Muscle layer of colon (tissue), 2 donors: ENCODE data around the gene ABLIM3.
"Not testable (repeated sequence)": the region's sequence is repeated elsewhere in the genome, so short reads cannot be mapped to it uniquely, and the experiment has no call there.

Source experiments
- H3K27ac ChIP-seq: one replicate; pipeline ENCODE4 v1.7.0; 2013; ENCODE audit warnings: low read depth, mild to moderate bottlenecking, low read length, moderate library complexity
- H3K27me3 ChIP-seq, 2 donors: one replicate each; pipeline ENCODE4 v1.7.0; 2013; ENCODE audit warnings: low read length in 2 of 2, mild to moderate bottlenecking in 2 of 2; ENCODE audit not compliant: insufficient read depth in 2 of 2, control insufficient read depth in 1 of 2
- H3K36me3 ChIP-seq: one replicate; pipeline ENCODE4 v1.7.0; 2013; ENCODE audit warnings: mild to moderate bottlenecking, low read length; ENCODE audit not compliant: insufficient read depth
- H3K4me1 ChIP-seq: one replicate; pipeline ENCODE4 v1.7.0; 2013; ENCODE audit warnings: mild to moderate bottlenecking, low read length; ENCODE audit not compliant: insufficient read depth
- H3K4me3 ChIP-seq, 2 donors: one replicate each; pipeline ENCODE4 v1.7.0; 2013; ENCODE audit warnings: low read length in 2 of 2, low read depth in 1 of 2, mild to moderate bottlenecking in 1 of 2, moderate library complexity in 1 of 2
- H3K9ac ChIP-seq: one replicate; pipeline ENCODE4 v1.7.0; 2013; ENCODE audit warnings: low read length
- H3K9me3 ChIP-seq: one replicate; pipeline ENCODE4 v1.7.0; 2013; ENCODE audit warnings: mild to moderate bottlenecking, low read length
- donor health status: abdominal sarcoma.
- donor health status: Adenocarcinoma of cecum.

ABLIM3 gene

DNA sequence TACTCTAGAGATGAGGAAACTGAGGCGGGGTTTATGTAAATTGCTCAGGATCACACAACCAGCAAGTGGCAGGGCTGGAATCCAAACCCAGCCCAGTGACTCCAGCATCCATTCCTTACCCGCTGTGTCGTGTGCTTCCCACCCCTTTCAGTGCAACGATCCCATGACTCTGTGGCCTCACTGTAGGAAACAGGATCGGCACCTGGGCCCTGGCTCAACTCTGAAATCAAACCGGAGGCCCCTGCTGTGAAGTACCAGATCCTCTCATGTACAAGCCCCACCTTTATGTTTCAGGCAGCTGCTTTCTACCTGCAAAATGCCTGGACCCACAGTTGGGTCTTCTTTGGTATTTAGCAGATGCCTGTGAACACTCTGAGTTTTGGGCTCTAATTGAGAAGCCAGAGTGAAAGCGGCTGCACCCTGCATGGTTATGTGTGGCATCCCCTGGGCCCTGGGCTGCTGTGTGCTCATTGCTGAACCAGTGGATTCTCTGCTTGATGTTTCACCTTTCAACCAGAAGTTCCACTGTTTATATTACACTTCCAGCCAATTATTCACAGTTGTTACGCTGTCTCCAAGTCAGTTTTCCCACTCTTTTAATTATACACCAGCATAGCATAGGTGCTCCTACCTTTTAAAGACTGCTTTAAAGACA, 36.7 kb downstream of the ABLIM3 start:
- Histone ChIP-seq H3K4me3 (no peak overlapping the region), H3K36me3 (no peaks in the 10 kb centered on the region), H3K4me1 (peaks cover 2% of the 10 kb centered on the region), H3K27ac (no peak overlapping the region), H3K27me3 (no peaks in the 10 kb centered on the region), H3K9me3 (no peaks in the 10 kb centered on the region), H3K9ac (no peak overlapping the region)

DNA sequence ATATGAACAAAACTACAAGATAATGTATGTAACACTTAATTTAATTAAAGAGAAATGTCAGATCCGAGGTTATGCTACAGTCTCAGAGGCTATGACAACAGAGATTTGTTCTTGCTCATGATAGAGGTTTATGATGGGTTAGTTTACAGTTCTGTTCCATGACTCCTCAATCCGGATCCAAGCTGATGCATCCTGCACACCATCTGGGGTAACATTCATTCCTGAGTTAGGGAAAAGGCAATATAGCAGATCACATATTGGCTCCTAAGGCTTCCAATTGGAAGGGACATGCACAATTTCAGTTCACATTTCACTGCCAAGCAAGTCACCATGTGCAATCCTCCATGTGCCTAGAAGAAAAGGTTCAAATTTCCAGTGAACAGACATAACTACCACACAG, 40.4 kb downstream of the ABLIM3 start:
- Histone ChIP-seq H3K9me3 (no peaks in the 10 kb centered on the region), H3K27ac (no peak overlapping the region), H3K27me3 (no peaks in the 10 kb centered on the region), H3K36me3 (no peaks in the 10 kb centered on the region), H3K4me3 (no peak overlapping the region), H3K4me1 (peaks cover 3% of the 10 kb centered on the region), H3K9ac (no peak overlapping the region)

DNA sequence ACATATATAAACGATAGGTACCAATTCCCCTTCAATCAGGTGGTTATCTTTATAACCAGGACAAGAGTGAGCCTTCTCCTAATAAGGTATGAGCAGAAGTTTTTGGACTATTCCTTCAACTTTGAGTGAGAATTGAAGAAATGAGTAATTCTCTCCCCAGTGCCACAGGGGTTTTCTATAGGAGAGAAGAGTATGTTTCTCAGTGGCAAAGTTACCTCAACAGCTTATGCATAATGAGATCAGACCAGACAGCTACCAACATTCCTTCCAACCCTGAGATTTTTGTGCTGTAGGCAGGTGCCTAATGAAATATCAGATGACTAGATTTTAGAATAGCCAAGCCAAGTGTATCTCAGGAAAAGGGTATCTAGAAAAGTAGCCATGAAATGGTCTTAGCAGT, 40.9 kb downstream of the ABLIM3 start:
- Histone ChIP-seq H3K4me3 (no peak overlapping the region), H3K27me3 (no peaks in the 10 kb centered on the region), H3K9ac (no peak overlapping the region), H3K36me3 (no peaks in the 10 kb centered on the region), H3K4me1 (peaks cover 3% of the 10 kb centered on the region), H3K27ac (no peak overlapping the region), H3K9me3 (no peaks in the 10 kb centered on the region)

DNA sequence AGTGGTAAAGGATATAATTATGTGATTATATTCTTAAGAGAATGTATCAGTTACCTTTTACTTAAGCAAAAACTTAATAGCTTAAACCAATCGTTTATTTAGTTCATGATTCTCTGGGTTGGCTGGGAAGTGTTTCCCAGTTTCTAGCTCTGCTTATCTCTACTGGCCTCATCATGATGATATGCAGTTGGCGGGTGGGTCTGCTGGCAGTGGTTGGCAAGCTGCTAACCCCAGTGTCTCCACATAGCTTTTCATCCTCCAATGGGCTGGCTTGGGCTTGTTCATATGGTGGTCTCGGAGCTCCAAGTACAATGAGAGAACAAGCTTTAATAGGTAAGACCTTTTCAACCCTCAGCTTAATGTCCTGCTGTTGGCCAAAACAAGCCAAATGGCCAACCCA, 43.8 kb downstream of the ABLIM3 start:
- no peaks in the 10 kb centered on the region for H3K9me3 ChIP-seq
- H3K9ac ChIP-seq, result no peak overlapping the region
- no peaks in the 10 kb centered on the region for H3K27me3 ChIP-seq
- H3K36me3 ChIP-seq, result no peaks in the 10 kb centered on the region
- no peak overlapping the region for H3K4me3 ChIP-seq
- no peak overlapping the region for H3K27ac ChIP-seq
- peaks cover 3% of the 10 kb centered on the region for H3K4me1 ChIP-seq

DNA sequence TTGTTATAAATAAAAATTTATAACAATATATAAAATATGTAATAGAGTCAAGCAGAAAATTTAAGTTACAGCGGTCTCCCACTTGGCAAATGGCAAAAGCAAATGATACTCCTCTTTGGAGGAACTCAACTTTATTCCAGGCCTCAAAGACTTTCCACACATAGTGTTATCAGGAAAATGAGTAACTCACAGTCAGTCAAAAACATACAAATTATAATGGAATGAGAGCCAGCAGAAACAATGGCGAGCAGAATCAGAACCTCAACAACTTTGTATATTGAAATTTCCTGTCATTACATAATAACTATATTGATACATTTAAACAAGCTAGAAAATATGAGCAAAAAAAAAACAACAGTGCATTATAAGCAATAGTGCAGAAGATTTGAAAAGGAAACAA, 45.2 kb downstream of the ABLIM3 start:
- H3K27ac ChIP-seq, result no peak overlapping the region
- H3K9ac ChIP-seq, result no peak overlapping the region
- no peaks in the 10 kb centered on the region for H3K36me3 ChIP-seq
- no peak overlapping the region for H3K4me3 ChIP-seq
- H3K9me3 ChIP-seq, result no peaks in the 10 kb centered on the region
- no peaks in the 10 kb centered on the region for H3K27me3 ChIP-seq
- peaks cover 3% of the 10 kb centered on the region for H3K4me1 ChIP-seq

DNA sequence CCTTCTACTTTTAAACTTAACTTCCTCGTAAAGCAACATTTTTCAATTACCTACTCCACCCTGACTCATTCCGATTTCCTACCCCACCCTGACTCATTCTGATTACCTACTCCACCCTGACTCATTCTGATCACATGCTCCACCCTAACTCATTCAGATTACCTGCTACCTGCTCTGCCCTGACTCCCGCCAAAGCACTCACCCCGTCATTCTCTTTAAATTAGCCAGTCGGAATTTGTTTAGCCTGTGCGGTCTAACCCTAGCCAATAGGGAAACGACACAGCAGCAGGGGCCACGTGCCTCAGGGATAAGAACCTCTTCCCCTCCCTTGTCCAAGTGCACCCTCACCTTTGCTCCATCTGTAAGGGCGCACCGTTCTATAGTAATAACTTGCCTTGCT, 46.3 kb downstream of the ABLIM3 start:
- not testable (repeated sequence) for H3K9me3 ChIP-seq, H3K4me1 ChIP-seq, H3K4me3 ChIP-seq, H3K9ac ChIP-seq, H3K27ac ChIP-seq, H3K36me3 ChIP-seq, H3K27me3 ChIP-seq

DNA sequence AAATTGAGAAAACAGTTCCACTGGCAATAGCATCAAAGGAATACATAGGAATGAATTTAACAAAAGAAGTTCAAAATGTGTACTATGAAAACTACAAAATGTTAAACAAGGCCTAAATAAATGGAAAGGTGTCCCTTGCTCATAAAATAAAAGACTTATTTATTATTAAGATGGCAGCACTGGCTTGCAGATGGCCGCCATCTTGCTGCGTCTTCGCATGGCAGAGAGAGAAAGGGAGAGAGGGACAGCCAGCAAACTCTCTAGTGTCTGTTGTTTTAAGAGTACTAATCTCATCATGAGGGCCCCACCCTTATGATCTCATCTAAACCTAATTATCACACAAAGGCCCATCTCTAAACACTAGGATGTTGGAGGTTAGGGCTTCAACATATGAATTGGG, 47.1 kb downstream of the ABLIM3 start:
- no peak overlapping the region for H3K9ac ChIP-seq

DNA sequence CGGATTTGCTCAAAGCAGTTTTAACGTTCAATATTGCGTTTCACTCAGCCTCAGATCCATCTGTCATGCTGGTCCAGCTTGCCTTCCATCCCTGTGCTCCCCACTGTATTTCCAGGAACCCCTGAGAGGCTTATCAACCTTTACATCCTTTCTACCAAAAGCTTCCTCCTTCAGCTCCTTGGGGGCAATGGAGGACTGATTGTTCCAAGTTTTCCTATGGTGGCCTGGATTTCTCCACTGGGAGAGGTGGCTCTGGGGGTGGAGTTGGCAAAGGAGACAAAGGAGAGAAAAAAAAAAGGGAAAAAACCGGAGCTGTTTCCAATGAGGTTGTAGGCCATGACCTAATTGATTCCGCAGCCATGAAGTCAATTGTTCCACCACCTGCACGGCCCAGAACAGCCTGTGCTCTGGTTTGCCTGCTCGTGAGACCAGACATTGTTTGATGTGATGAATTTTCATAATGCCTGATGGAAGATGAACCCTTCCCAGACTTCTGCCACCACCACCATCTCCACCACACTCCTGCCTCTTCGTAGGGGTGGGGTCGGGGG, 54.1 kb downstream of the ABLIM3 start:
- no peaks in the 10 kb centered on the region for H3K27me3 ChIP-seq
- H3K9ac ChIP-seq, result no peak overlapping the region
- H3K36me3 ChIP-seq, result no peaks in the 10 kb centered on the region
- no peaks in the 10 kb centered on the region for H3K4me1 ChIP-seq
- no peak overlapping the region for H3K27ac ChIP-seq
- H3K4me3 ChIP-seq, result no peak overlapping the region
- no peaks in the 10 kb centered on the region for H3K9me3 ChIP-seq

More for the DNA sequence above, 47.1 kb downstream of the ABLIM3 start:
- H3K27me3 ChIP-seq, result no peaks in the 10 kb centered on the region
- no peaks in the 10 kb centered on the region for H3K9me3 ChIP-seq
- H3K36me3 ChIP-seq, result no peaks in the 10 kb centered on the region
- H3K4me3 ChIP-seq, result no peak overlapping the region
- peaks cover 3% of the 10 kb centered on the region for H3K4me1 ChIP-seq
- H3K27ac ChIP-seq, result no peak overlapping the region

DNA sequence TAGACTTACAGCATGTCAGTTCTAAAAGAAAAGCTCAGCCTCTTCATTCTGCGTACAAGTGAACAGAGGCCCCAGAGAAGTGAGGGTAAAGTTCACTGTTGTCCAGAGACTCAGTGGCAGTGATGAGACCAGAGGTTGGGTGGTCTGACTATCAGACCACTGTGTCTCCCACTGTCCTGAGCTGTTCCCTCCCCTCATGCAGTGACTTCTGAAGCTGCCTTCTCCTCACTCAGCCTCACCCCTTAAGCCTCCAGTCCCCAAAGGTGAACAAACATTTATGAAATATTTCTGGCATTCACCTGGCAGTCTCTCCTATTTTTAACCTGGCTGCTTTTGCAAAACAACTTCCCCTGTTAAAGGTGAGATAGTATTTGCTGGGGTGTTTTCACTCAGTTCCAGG, 54.7 kb downstream of the ABLIM3 start:
- Histone ChIP-seq H3K4me1 (no peaks in the 10 kb centered on the region), H3K27ac (no peak overlapping the region), H3K9me3 (no peaks in the 10 kb centered on the region), H3K4me3 (no peak overlapping the region), H3K27me3 (no peaks in the 10 kb centered on the region), H3K36me3 (no peaks in the 10 kb centered on the region), H3K9ac (no peak overlapping the region)

DNA sequence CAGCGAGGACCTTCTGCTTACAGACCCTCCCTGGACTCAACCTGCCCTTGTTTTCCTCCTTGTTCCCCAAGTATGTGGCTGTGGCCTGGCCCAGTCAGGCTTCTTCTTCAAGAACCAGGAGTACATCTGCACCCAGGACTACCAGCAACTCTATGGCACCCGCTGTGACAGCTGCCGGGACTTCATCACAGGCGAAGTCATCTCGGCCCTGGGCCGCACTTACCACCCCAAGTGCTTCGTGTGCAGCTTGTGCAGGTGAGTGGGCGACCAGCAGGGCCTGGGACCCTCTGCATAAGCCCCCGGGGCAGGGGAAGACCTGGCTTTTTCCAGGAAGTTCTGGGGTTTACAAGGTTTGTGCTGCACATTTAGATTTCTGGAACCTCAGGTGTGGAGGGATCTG, 56.9 kb downstream of the ABLIM3 start:
- H3K9me3 ChIP-seq, result no peaks in the 10 kb centered on the region
- no peaks in the 10 kb centered on the region for H3K36me3 ChIP-seq
- no peak overlapping the region for H3K27ac ChIP-seq
- H3K9ac ChIP-seq, result no peak overlapping the region
- no peak overlapping the region for H3K4me3 ChIP-seq
- H3K27me3 ChIP-seq, result no peaks in the 10 kb centered on the region
- no peaks in the 10 kb centered on the region for H3K4me1 ChIP-seq

DNA sequence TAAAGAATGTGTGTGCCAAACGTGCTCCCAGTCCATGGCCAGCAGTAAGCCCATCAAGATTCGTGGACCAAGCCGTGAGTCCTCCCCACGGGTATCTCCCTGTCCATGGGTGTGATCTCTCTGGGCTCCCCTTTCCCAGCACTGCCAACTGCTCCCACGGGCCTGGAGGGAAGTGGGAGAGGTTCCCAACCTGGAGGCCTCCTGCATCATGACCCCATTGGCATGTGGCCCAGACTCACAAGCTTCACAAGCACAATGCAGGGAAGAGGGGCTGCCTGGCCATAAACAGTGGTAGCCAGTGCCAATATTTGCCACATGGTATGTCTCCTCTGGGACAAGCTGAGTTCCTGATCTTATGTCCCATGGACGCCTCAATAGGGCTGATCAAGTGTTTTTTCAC, 59.1 kb downstream of the ABLIM3 start:
- H3K9me3 ChIP-seq, result no peaks in the 10 kb centered on the region
- H3K4me3 ChIP-seq, result no peak overlapping the region
- H3K4me1 ChIP-seq, result no peaks in the 10 kb centered on the region
- no peak overlapping the region for H3K27ac ChIP-seq
- H3K27me3 ChIP-seq, result no peaks in the 10 kb centered on the region
- H3K9ac ChIP-seq, result no peak overlapping the region
- H3K36me3 ChIP-seq, result no peaks in the 10 kb centered on the region

DNA sequence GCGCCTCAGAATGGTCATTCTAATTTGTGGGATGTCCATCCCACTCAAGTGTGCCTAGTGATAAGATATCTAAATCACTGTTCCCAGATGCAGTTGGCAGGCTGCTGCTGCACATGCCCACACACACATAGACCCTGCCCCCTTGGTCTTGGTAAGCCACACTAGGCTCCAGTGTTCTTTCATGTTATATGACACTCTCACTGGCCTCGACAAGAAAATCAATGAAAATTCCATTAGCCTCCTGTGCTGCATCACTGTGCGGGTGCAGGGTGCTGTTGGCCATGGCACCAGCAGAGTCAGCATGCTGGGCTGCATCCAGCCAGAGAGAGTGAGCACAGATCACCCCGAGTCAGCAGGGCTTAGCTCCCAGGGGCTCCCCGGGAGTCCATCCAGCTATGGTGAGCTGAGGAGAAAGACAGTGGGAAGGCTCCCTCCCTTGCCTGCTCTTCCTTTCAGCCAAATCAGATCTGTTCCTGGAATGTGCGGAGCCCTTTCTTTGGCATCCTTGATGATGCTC, 59.9 kb downstream of the ABLIM3 start:
- Histone ChIP-seq H3K9me3 (no peaks in the 10 kb centered on the region), H3K36me3 (no peaks in the 10 kb centered on the region), H3K4me3 (no peak overlapping the region), H3K4me1 (no peaks in the 10 kb centered on the region), H3K9ac (no peak overlapping the region), H3K27me3 (no peaks in the 10 kb centered on the region), H3K27ac (no peak overlapping the region)
